ENCODE measurements around the gene SP1. TPM values are rescaled to one million over a fixed set of nuclear protein-coding genes. Genes with fewer than 3 reads are reported as not detected.
"Not testable (repeated sequence)": the region's sequence is repeated elsewhere in the genome, so short reads cannot be mapped to it uniquely, and the experiment has no call there.

The SP1 gene
- total RNA-seq, 1 donor from 2014 or later: 50.6 TPM

DNA sequence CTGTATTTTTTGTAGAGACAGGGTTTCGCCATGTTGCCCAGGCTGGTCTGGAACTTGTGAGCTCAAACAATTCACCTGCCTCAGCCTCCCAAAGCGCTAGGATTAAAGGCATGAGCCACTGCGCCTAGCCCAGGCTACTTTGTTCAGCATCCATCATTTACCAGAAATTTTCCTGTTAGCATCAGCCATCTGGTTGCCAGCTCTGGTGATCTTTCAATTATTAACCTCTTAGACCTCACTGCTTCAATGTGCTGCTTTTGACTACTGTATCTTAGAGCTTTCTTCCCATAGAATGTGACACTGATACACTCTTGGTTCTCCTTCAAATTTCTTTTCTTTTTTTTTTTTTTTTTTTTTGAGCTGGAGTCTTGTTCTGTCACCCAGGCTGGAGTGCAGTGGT, 38.2 kb downstream of the SP1 start:
- Mint-ChIP-seq H3K4me3 (ENCODE audit: unreplicated experiment) (no peak overlapping the region), H3K9me3 (ENCODE audit: unreplicated experiment) (no peaks in the 10 kb centered on the region), H3K36me3 (ENCODE audit: low read depth, unreplicated experiment) (peaks cover 2% of the 10 kb centered on the region), H3K27ac (ENCODE audit: unreplicated experiment) (no peak overlapping the region), H3K27me3 (ENCODE audit: low read depth, unreplicated experiment) (no peaks in the 10 kb centered on the region), H3K4me1 (ENCODE audit: low read depth, unreplicated experiment) (peaks cover 9% of the 10 kb centered on the region)
- no peak for FAIRE-seq
- H3K27me3 ChIP-seq (ENCODE audit: insufficient read depth, low read length): no peaks in the 10 kb centered on the region
- no peaks in the 10 kb centered on the region for H3K9me3 ChIP-seq (ENCODE audit: insufficient read depth, low read depth, low read length)
- no peak overlapping the region for H3K27ac ChIP-seq (ENCODE audit: low read depth, low read length)
- no peak overlapping the region for H3K4me2 ChIP-seq (ENCODE audit: low read length)
- no peaks in the 10 kb centered on the region for H4K20me1 ChIP-seq (ENCODE audit: insufficient read depth, low read length)
- TF ChIP-seq, protein P1, sequence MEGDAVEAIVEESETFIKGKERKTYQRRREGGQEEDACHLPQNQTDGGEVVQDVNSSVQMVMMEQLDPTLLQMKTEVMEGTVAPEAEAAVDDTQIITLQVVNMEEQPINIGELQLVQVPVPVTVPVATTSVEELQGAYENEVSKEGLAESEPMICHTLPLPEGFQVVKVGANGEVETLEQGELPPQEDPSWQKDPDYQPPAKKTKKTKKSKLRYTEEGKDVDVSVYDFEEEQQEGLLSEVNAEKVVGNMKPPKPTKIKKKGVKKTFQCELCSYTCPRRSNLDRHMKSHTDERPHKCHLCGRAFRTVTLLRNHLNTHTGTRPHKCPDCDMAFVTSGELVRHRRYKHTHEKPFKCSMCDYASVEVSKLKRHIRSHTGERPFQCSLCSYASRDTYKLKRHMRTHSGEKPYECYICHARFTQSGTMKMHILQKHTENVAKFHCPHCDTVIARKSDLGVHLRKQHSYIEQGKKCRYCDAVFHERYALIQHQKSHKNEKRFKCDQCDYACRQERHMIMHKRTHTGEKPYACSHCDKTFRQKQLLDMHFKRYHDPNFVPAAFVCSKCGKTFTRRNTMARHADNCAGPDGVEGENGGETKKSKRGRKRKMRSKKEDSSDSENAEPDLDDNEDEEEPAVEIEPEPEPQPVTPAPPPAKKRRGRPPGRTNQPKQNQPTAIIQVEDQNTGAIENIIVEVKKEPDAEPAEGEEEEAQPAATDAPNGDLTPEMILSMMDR (IDR thresholded peaks at IDR 0.05; ENCODE audit: insufficient read depth, low read depth, low read length): no peak
- no peak for TF ChIP-seq EZH2 (IDR thresholded peaks at IDR 0.05; ENCODE audit: insufficient read depth, low read length)
- DNase-seq (ENCODE audit: low read depth): no peak
- no peak overlapping the region for H3K4me3 ChIP-seq (ENCODE audit: insufficient read depth, low read depth, low read length)
- H3K79me2 ChIP-seq (ENCODE audit: insufficient read depth, low read length): no peaks in the 10 kb centered on the region
- no peaks in the 10 kb centered on the region for H3K4me1 ChIP-seq (ENCODE audit: insufficient read depth, low read length)
- no peak overlapping the region for H3K9ac ChIP-seq (ENCODE audit: low read length)
- peaks cover 3% of the 10 kb centered on the region for H3K36me3 ChIP-seq (ENCODE audit: insufficient read depth, low read length)
- H2AFZ ChIP-seq (ENCODE audit: low read depth, low read length): no peak overlapping the region

DNA sequence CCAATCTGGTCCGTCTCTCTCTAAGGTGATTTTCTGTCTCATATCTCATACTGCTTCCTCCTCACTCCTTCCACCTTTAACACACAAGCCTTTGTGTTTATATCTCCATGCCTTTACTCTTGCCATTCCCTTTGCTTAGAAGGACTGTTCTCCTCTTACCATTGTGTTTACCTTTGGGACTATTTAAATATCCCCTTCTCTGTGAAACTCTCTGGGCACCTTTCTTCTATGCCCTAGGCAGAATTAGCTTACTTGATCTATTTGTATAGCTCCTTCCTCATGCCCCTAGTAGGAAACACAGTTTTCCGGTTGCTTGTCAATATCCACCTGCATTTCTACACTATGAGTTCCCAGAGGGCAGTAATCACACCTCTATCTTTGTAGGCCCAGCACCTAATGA, 39.8 kb downstream of the SP1 start:
- Mint-ChIP-seq H3K36me3 (ENCODE audit: low read depth, unreplicated experiment) (peaks cover 2% of the 10 kb centered on the region), H3K27me3 (ENCODE audit: low read depth, unreplicated experiment) (peaks cover 10% of the 10 kb centered on the region), H3K4me3 (ENCODE audit: unreplicated experiment) (no peak overlapping the region), H3K27ac (ENCODE audit: unreplicated experiment) (no peak overlapping the region), H3K9me3 (ENCODE audit: unreplicated experiment) (no peaks in the 10 kb centered on the region), H3K4me1 (ENCODE audit: low read depth, unreplicated experiment) (peaks cover 2% of the 10 kb centered on the region)
- H3K79me2 ChIP-seq (ENCODE audit: insufficient read depth, low read length): no peaks in the 10 kb centered on the region
- H3K36me3 ChIP-seq (ENCODE audit: insufficient read depth, low read length): no peaks in the 10 kb centered on the region
- no peaks in the 10 kb centered on the region for H3K9me3 ChIP-seq (ENCODE audit: insufficient read depth, low read depth, low read length)
- TF ChIP-seq, protein P1 (IDR thresholded peaks at IDR 0.05; ENCODE audit: insufficient read depth, low read depth, low read length): no peak
- TF ChIP-seq EZH2 (IDR thresholded peaks at IDR 0.05; ENCODE audit: insufficient read depth, low read length): no peak
- H3K4me3 ChIP-seq (ENCODE audit: insufficient read depth, low read depth, low read length): no peak overlapping the region
- H3K4me1 ChIP-seq (ENCODE audit: insufficient read depth, low read length): no peaks in the 10 kb centered on the region
- H3K9ac ChIP-seq (ENCODE audit: low read length): no peak overlapping the region
- H3K4me2 ChIP-seq (ENCODE audit: low read length): no peak overlapping the region
- FAIRE-seq (no peak), DNase-seq (ENCODE audit: low read depth) (no peak)
- H3K27ac ChIP-seq (ENCODE audit: low read depth, low read length): no peak overlapping the region
- no peaks in the 10 kb centered on the region for H4K20me1 ChIP-seq (ENCODE audit: insufficient read depth, low read length)
- H3K27me3 ChIP-seq (ENCODE audit: insufficient read depth, low read length): no peaks in the 10 kb centered on the region
- no peak overlapping the region for H2AFZ ChIP-seq (ENCODE audit: low read depth, low read length)

DNA sequence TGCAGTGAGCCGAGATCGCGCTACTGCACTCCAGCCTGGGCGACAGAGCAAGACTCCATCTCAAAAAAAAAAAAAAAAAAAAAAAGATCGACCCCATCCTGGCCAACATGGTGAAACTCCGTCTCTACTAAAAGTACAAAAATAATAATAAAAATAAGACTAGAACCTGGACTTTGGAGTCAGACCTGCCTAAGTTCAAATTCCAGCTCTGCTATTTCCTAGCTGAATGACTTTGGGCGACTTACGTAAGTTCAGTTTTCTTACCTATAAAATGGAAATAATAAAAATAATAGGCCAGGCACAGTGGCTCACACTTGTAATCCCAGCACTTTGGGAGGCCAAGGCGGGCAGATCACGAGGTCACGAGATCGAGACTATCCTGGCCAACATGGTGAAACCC, 42.3 kb downstream of the SP1 start:
- H3K36me3 Mint-ChIP-seq (ENCODE audit: low read depth, unreplicated experiment); H3K27me3 Mint-ChIP-seq (ENCODE audit: low read depth, unreplicated experiment); DNase-seq (ENCODE audit: low read depth); H3K4me1 ChIP-seq (ENCODE audit: insufficient read depth, low read length); H3K4me3 Mint-ChIP-seq (ENCODE audit: unreplicated experiment); H3K36me3 ChIP-seq (ENCODE audit: insufficient read depth, low read length); H2AFZ ChIP-seq (ENCODE audit: low read depth, low read length); FAIRE-seq; H3K79me2 ChIP-seq (ENCODE audit: insufficient read depth, low read length); H3K9me3 Mint-ChIP-seq (ENCODE audit: unreplicated experiment); H3K9me3 ChIP-seq (ENCODE audit: insufficient read depth, low read depth, low read length); H3K27me3 ChIP-seq (ENCODE audit: insufficient read depth, low read length); H3K27ac ChIP-seq (ENCODE audit: low read depth, low read length); H3K9ac ChIP-seq (ENCODE audit: low read length); H3K27ac Mint-ChIP-seq (ENCODE audit: unreplicated experiment); H3K4me2 ChIP-seq (ENCODE audit: low read length); H4K20me1 ChIP-seq (ENCODE audit: insufficient read depth, low read length); H3K4me1 Mint-ChIP-seq (ENCODE audit: low read depth, unreplicated experiment); H3K4me3 ChIP-seq (ENCODE audit: insufficient read depth, low read depth, low read length): not testable (repeated sequence)
